Spleen (tissue), 13 donors: ENCODE measurements around the gene SCGB2B2. TPM values are rescaled to one million over a fixed set of nuclear protein-coding genes. Genes with fewer than 3 reads are reported as not detected.

Experiments used
- DNase-seq: peaks from one replicate; pipeline ENCODE4 v3.0.0-alpha.2; 2020
- H3K27ac ChIP-seq, 8 donors: fragments of 200-600 bp; sonication (generic) in 7 of 8; 1 replicate in 4 of 8; 2 replicates in 4 of 8; pipeline versions ENCODE4 v1.5.0 to v1.8.0; 2016 to 2021; ENCODE audit warnings: inconsistent platforms in 4 of 8, mild to moderate bottlenecking in 4 of 8, moderate library complexity in 1 of 8
- H3K27me3 ChIP-seq, 7 donors: fragments of 200-600 bp; sonication (generic) in 6 of 7; replicated peaks in 1 of 7; 1 replicate in 4 of 7; 2 replicates in 3 of 7; pipeline versions ENCODE4 v1.5.0 to v1.8.0; 2016 to 2021; ENCODE audit warnings: inconsistent platforms in 3 of 7, mild to moderate bottlenecking in 1 of 7
- H3K36me3 ChIP-seq, 6 donors: fragments of 200-600 bp; sonication (generic) in 5 of 6; 1 replicate in 4 of 6; 2 replicates in 2 of 6; pipeline versions ENCODE4 v1.5.0 to v1.8.0; 2016 to 2021; ENCODE audit warnings: inconsistent platforms in 2 of 6
- H3K4me1 ChIP-seq, 6 donors: fragments of 200-600 bp; sonication (generic) in 5 of 6; 1 replicate in 3 of 6; 2 replicates in 3 of 6; pipeline versions ENCODE4 v1.5.0 to v1.8.0; 2016 to 2021; ENCODE audit warnings: inconsistent platforms in 3 of 6
- H3K4me3 ChIP-seq, 8 donors: fragments of 200-600 bp; sonication (generic) in 7 of 8; 1 replicate in 4 of 8; 2 replicates in 4 of 8; pipeline versions ENCODE4 v1.5.0 to v1.8.0; 2016 to 2021; ENCODE audit warnings: inconsistent platforms in 4 of 8, mild to moderate bottlenecking in 4 of 8, moderate library complexity in 2 of 8
- H3K9me3 ChIP-seq, 8 donors: fragments of 200-600 bp; sonication (generic) in 7 of 8; 1 replicate in 4 of 8; 2 replicates in 4 of 8; pipeline versions ENCODE4 v1.5.0 to v1.8.0; 2016 to 2021; ENCODE audit warnings: inconsistent platforms in 4 of 8
- CTCF ChIP-seq, 11 experiments: fragments of 200-600 bp in 7 of 11; fragments of 450-650 bp in 4 of 11; sonication (generic) in 4 of 11; IDR thresholded peaks in 8 of 11; conservative IDR thresholded peaks in 3 of 11; 1 replicate in 7 of 11; 2 replicates in 4 of 11; pipeline versions ENCODE4 v1.4.0 to v1.8.0; 2016 to 2021; ENCODE audit warnings: antibody characterized with exemption in 11 of 11, inconsistent platforms in 4 of 11, mild to moderate bottlenecking in 1 of 11
- POLR2A ChIP-seq, 3 donors: fragments of 450-650 bp; IDR thresholded peaks; one replicate each; pipeline ENCODE4 v1.5.1; 2017; ENCODE audit warnings: antibody characterized with exemption in 3 of 3, mild to moderate bottlenecking in 1 of 3
- POLR2AphosphoS5 ChIP-seq, 3 donors: sonication (generic); formaldehyde crosslinking; IDR thresholded peaks; one replicate each; pipeline ENCODE4 v1.5.1; 2017; ENCODE audit warnings: antibody characterized with exemption in 3 of 3
- WGBS, 5 donors: extraction: QIAGEN DNeasy Blood & Tissue Kit in 3 of 5; methylation state at CpG; one replicate each; pipeline versions ENCODE4 v1.1.5 to v1.1.7; 2013 to 2018; 5-methylcytosine and 5-hydroxymethylcytosine counted together
- intact Hi-C: fragments of 100-400 bp; cut with DNase I; formaldehyde crosslinking; loops from one replicate; pipeline ENCODE4 v1.15.0; 2023; ENCODE audit warnings: low total_unique reads
- long read RNA-seq, 2 donors: transcript quantifications; one replicate each; lab custom pipeline, GENCODE V29; 2026
- polyA plus RNA-seq, 3 donors: library from polyadenylated mRNA; stranded (reverse); fragments of 200-250 nt; gene quantifications; one replicate each; pipeline ENCODE4 v1.2.1, GENCODE V29; 2013
- total RNA-seq, 7 donors: library from RNA; depleted of rRNA in 3 of 7; stranded (reverse); fragments of >200 nt in 3 of 7; fragmentation: NEBNext Ultra II Directional in 4 of 7; extraction: Animal tissue kit (Norgen Biotek cat#: 25700) in 4 of 7; gene quantifications; one replicate each; pipeline versions ENCODE4 v1.1.0 to v1.2.1, GENCODE V29; 2016 to 2021
- donor health status: healthy with polysubstance abuse.
- donor health status: DM: no; HTN: no; CAD: no; lungs with moderate emphysema.
- donor health status: DM: no; HTN: no; CAD: no.
- donor health status: Bipolar disorder and iron deficiency.
- donor health status: healthy.
- donor health status: DM: no; HTN: no; CAD: no.
- donor health status: DM: yes; HTN: yes; CAD: no.

Gene SCGB2B2
- total RNA-seq = 1 to 10 TPM in 6 of 7 donors, under 1 TPM in 1; 0.50 to 1.9 (median 1.3) TPM
- under 1 TPM in 2 of 3 donors, not detected in 1; 0.13 to 0.28 TPM for polyA plus RNA-seq
- long read RNA-seq, donor 1, partial matches to known transcripts = 6 of 6 reads
- long read RNA-seq, donor 1, other reads (novel, unspliced or antisense) = 0 of 6 reads
- long read RNA-seq, donor 2, partial matches to known transcripts = 13 of 13 reads
- long read RNA-seq, donor 2, other reads (novel, unspliced or antisense) = 0 of 13 reads

GRCh38 chr19:34676697-34677385 is at the start of gene SCGB2B2:
TSS of gene SCGB2B2 (minus strand) at chr19:34677159. CDS start at chr19:34594563, 82,596 bp downstream.
- H3K27ac ChIP-seq = peak within 1 kb of the TSS; percentile 92 to 99 (median 96)
- H3K4me3 ChIP-seq = peak within 1 kb of the TSS; percentile 58 to 88 (median 70)
- TF ChIP-seq CTCF (IDR thresholded peaks at IDR 0.05 in 8 of 11, conservative IDR thresholded peaks at IDR 0.05 in 3 of 11) = peak in 1 of 11 experiments; percentile 27
- no peak for TF ChIP-seq POLR2AphosphoS5 (IDR thresholded peaks at IDR 0.05)
- 5 to 7% (median 6%) methylated on average over 24 to 26 of the region's 26 CpGs for WGBS, 5 donors
- H3K36me3 ChIP-seq = peaks cover 11 to 33% (median 29%) of the 10 kb centered on the region in 6 donors
- H3K4me1 ChIP-seq = peaks cover 6 to 34% (median 26%) of the 10 kb centered on the region in 6 donors
- peak; percentile 82 for DNase-seq
- no peaks in the 10 kb centered on the region for H3K27me3 ChIP-seq
- peaks cover under 1 to 43% (median 27%) of the 10 kb centered on the region in 8 donors for H3K9me3 ChIP-seq
- intact Hi-C loops = loop anchor here (10.0 kb wide), 1 partner anchor 58 kb away; the partner anchor contains the start of gene ZNF181

GRCh38 chr19:34725400-34725799 is 48.4 kb upstream of the SCGB2B2 start:
- Histone ChIP-seq H3K4me1 (no peaks in the 10 kb centered on the region), H3K27me3 (peaks cover 0 to 23% (median 0%) of the 10 kb centered on the region in 7 donors), H3K4me3 (no peak overlapping the region), H3K9me3 (no peaks in the 10 kb centered on the region), H3K27ac (no peak overlapping the region), H3K36me3 (no peaks in the 10 kb centered on the region)
- intact Hi-C loops = no loop called here
- no peak for DNase-seq
- TF ChIP-seq CTCF (IDR thresholded peaks at IDR 0.05 in 8 of 11, conservative IDR thresholded peaks at IDR 0.05 in 3 of 11) (no peak), POLR2A (IDR thresholded peaks at IDR 0.05) (no peak), POLR2AphosphoS5 (IDR thresholded peaks at IDR 0.05) (no peak)
- 27 to 44% (median 34%) methylated on average over 6 of the region's 6 CpGs for WGBS, 5 donors

GRCh38 chr19:34722353-34722752 is 45.4 kb upstream of the SCGB2B2 start:
- H3K36me3 ChIP-seq = no peaks in the 10 kb centered on the region
- no peak for DNase-seq
- H3K4me1 ChIP-seq = no peaks in the 10 kb centered on the region
- H3K4me3 ChIP-seq = no peak overlapping the region
- 54 to 73% (median 64%) methylated on average over 9 to 11 of the region's 11 CpGs for WGBS, 5 donors
- peaks cover 0 to 23% (median 0%) of the 10 kb centered on the region in 7 donors for H3K27me3 ChIP-seq
- intact Hi-C loops = no loop called here
- no peak for TF ChIP-seq POLR2A (IDR thresholded peaks at IDR 0.05)
- TF ChIP-seq CTCF (IDR thresholded peaks at IDR 0.05 in 8 of 11, conservative IDR thresholded peaks at IDR 0.05 in 3 of 11) = no peak
- no peak for TF ChIP-seq POLR2AphosphoS5 (IDR thresholded peaks at IDR 0.05)
- H3K9me3 ChIP-seq = no peaks in the 10 kb centered on the region
- H3K27ac ChIP-seq = no peak overlapping the region

DNA sequence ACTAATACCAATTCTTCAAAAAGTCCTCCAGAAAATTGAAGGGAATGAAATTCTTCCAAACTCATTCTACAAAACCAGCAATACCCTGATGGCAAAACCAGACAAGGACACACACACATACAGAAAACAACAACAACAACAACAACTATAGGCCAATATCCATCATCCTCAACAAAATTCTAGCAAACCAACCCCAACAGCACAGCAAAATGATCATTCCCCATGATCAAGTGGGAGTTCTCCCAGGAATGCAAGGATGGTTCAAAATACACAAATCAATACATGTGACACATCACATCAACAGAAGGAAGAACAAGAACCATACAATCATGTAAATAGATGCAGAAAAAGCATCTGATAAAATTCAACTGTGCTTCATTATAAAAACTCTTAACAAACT is 38.4 kb upstream of the SCGB2B2 start:
- H3K27me3 ChIP-seq = peaks cover 0 to 19% (median 0%) of the 10 kb centered on the region in 7 donors
- no peak for DNase-seq
- intact Hi-C loops = no loop called here
- H3K4me3 ChIP-seq = no peak overlapping the region
- H3K9me3 ChIP-seq = peaks cover 0 to 34% (median 24%) of the 10 kb centered on the region in 8 donors
- H3K27ac ChIP-seq = no peak overlapping the region
- no peaks in the 10 kb centered on the region for H3K36me3 ChIP-seq
- H3K4me1 ChIP-seq = peaks cover 0 to 5% (median 0%) of the 10 kb centered on the region in 6 donors
- TF ChIP-seq CTCF (IDR thresholded peaks at IDR 0.05 in 8 of 11, conservative IDR thresholded peaks at IDR 0.05 in 3 of 11) = no peak
- TF ChIP-seq POLR2AphosphoS5 (IDR thresholded peaks at IDR 0.05) = no peak
- TF ChIP-seq POLR2A (IDR thresholded peaks at IDR 0.05) = no peak
